ENCODE results near the gene NKX3-2.

DNA sequence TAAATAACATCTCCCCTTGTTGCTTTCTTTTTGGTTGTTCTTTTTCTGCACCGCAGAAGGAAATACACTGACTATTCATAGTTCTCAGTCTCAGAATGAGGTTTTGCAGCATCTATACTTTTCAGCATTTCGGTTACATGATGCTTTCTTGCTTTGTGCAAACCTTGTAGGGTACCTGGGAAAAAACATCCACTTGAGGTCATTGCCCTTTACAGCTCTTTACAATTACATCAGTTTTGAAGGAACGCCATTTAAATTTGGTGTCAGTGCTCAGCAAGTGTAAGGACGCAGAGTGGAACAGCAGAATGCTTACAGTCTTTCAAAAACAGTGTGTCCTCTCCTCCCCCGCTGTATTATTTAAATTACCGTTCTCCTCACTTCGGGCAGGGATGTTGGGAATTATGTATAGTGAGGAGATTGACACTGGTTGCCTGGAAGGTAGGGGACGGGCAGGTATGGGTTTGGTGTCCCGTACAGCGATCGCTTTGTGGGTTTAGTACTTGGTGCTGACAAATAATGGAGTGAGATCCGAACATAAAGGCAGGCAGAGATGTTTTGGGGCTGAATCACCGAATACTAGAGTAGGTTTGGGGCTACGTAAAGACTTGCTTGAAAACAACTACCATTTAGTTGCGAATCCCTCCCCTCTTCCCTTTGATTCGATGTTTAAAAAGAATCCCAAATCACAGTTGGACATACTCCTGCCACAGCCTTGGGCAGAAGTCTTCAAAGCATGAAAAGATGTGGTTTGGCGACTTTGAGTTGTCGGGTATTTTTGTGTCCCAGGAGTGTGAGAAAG lies 2.0 kb upstream of the NKX3-2 start:
- TF ChIP-seq, protein P1, sequence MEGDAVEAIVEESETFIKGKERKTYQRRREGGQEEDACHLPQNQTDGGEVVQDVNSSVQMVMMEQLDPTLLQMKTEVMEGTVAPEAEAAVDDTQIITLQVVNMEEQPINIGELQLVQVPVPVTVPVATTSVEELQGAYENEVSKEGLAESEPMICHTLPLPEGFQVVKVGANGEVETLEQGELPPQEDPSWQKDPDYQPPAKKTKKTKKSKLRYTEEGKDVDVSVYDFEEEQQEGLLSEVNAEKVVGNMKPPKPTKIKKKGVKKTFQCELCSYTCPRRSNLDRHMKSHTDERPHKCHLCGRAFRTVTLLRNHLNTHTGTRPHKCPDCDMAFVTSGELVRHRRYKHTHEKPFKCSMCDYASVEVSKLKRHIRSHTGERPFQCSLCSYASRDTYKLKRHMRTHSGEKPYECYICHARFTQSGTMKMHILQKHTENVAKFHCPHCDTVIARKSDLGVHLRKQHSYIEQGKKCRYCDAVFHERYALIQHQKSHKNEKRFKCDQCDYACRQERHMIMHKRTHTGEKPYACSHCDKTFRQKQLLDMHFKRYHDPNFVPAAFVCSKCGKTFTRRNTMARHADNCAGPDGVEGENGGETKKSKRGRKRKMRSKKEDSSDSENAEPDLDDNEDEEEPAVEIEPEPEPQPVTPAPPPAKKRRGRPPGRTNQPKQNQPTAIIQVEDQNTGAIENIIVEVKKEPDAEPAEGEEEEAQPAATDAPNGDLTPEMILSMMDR (IDR thresholded peaks at IDR 0.05 in 8 of 11, conservative IDR thresholded peaks at IDR 0.05 in 3 of 11), result no peak
- TF ChIP-seq POLR2A (IDR thresholded peaks at IDR 0.05), result no peak
- TF ChIP-seq POLR2AphosphoS5 (IDR thresholded peaks at IDR 0.05), result no peak
